HEK293 (cell line): Measurements from ENCODE around the gene UBL5.
A peak's percentile ranks its signal among the peaks of the same experiment; 100 is the strongest.

ENCODE experiments used
- KLF10 ChIP-seq: fragments of 450-650 bp; IDR thresholded peaks from 2 replicates; pipeline ENCODE4 v1.5.1; 2018; ENCODE audit warnings: missing biosample characterization, mild to moderate bottlenecking, missing genetic modification characterization
- SCRT2 ChIP-seq: fragments of 450-650 bp; formaldehyde crosslinking; IDR thresholded peaks from 2 replicates; pipeline ENCODE4 v1.5.1; 2016; ENCODE audit warnings: missing biosample characterization, missing genetic modification characterization
- ZBTB21 ChIP-seq: fragments of 450-650 bp; formaldehyde crosslinking; IDR thresholded peaks from 2 replicates; pipeline ENCODE4 v1.5.1; 2017; ENCODE audit warnings: missing biosample characterization, missing genetic modification characterization
- ZNF175 ChIP-seq: fragments of 450-650 bp; formaldehyde crosslinking; IDR thresholded peaks from 2 replicates; pipeline ENCODE4 v1.5.1; 2016; ENCODE audit warnings: missing biosample characterization, missing genetic modification characterization
- ZNF335 ChIP-seq: fragments of 450-650 bp; formaldehyde crosslinking; conservative IDR thresholded peaks from 2 replicates; pipeline ENCODE4 v1.5.1; 2016; ENCODE audit warnings: missing biosample characterization, missing genetic modification characterization
- ZNF341 ChIP-seq: fragments of 450-650 bp; formaldehyde crosslinking; IDR thresholded peaks from 2 replicates; pipeline ENCODE4; 2016; ENCODE audit warnings: low read depth, missing biosample characterization, missing genetic modification characterization
- ZNF391 ChIP-seq: fragments of 450-650 bp; formaldehyde crosslinking; IDR thresholded peaks from 2 replicates; pipeline ENCODE4 v1.5.1; 2016; ENCODE audit warnings: low read depth, missing biosample characterization, missing genetic modification characterization, borderline replicate concordance
- ZNF394 ChIP-seq: fragments of 450-650 bp; formaldehyde crosslinking; IDR thresholded peaks from 2 replicates; pipeline ENCODE4 v1.5.1; 2016; ENCODE audit warnings: missing biosample characterization, missing genetic modification characterization, mild to moderate bottlenecking, moderate library complexity, borderline replicate concordance
- ZNF548 ChIP-seq: fragments of 450-650 bp; formaldehyde crosslinking; IDR thresholded peaks from 2 replicates; pipeline ENCODE4 v1.5.1; 2016; ENCODE audit warnings: missing biosample characterization, missing genetic modification characterization
- ZNF549 ChIP-seq: fragments of 450-650 bp; IDR thresholded peaks from 2 replicates; pipeline ENCODE4 v1.5.1; 2018; ENCODE audit warnings: missing biosample characterization, missing genetic modification characterization, mild to moderate bottlenecking, inconsistent platforms, moderate library complexity
- ZNF555 ChIP-seq: fragments of 450-650 bp; formaldehyde crosslinking; conservative IDR thresholded peaks from 2 replicates; pipeline ENCODE4 v1.5.1; 2017; ENCODE audit warnings: missing biosample characterization, mild to moderate bottlenecking, missing genetic modification characterization, inconsistent platforms
- ZNF560 ChIP-seq: fragments of 450-650 bp; formaldehyde crosslinking; IDR thresholded peaks from 2 replicates; pipeline ENCODE4 v1.5.1; 2017; ENCODE audit warnings: missing biosample characterization, missing genetic modification characterization, borderline replicate concordance
- ZNF792 ChIP-seq: fragments of 450-650 bp; formaldehyde crosslinking; IDR thresholded peaks from 2 replicates; pipeline ENCODE4 v1.5.1; 2016; ENCODE audit warnings: missing biosample characterization, missing genetic modification characterization
- TF ChIP-seq, protein P1 (sequence below): fragments of 450-650 bp; formaldehyde crosslinking; IDR thresholded peaks from 2 replicates; pipeline ENCODE4 v1.5.1; 2017; ENCODE audit warnings: missing biosample characterization, missing genetic modification characterization
- TF ChIP-seq, protein P2 (sequence below): fragments of 450-650 bp; formaldehyde crosslinking; conservative IDR thresholded peaks from 2 replicates; pipeline ENCODE4 v1.5.1; 2016; ENCODE audit warnings: low read depth, missing biosample characterization, missing genetic modification characterization
- TF ChIP-seq, protein P3 (sequence below): fragments of 450-650 bp; formaldehyde crosslinking; IDR thresholded peaks from 2 replicates; pipeline ENCODE4 v1.5.1; 2016; ENCODE audit warnings: missing biosample characterization, missing genetic modification characterization
- TF ChIP-seq, protein P4 (sequence below): fragments of 450-650 bp; formaldehyde crosslinking; IDR thresholded peaks from 2 replicates; pipeline ENCODE4 v1.5.1; 2016; ENCODE audit warnings: missing biosample characterization, missing genetic modification characterization, borderline replicate concordance

UBL5 gene

DNA sequence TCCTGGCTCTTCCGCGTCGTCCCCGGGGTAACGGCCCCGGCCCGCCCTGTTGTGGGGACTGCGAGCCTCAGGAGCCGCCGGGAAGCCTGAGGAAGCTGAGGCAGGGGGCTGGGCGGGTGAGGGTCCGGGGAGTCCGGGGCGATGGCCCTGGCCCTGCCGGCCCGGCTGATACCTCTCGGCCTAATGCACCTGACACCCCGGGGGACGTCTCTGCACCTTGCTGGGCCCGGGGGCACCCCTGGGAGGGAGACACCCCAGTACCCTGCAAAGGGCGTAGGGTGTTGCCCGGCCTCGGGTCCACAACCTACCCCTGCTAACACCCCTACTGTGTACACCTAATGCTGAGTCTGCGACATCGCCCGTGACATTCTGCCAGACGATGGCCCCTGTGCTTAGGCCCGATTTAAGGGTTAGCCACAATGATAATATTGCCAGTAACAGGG is 7.8 kb downstream of the UBL5 start (continued):
- TF ChIP-seq, protein P1, sequence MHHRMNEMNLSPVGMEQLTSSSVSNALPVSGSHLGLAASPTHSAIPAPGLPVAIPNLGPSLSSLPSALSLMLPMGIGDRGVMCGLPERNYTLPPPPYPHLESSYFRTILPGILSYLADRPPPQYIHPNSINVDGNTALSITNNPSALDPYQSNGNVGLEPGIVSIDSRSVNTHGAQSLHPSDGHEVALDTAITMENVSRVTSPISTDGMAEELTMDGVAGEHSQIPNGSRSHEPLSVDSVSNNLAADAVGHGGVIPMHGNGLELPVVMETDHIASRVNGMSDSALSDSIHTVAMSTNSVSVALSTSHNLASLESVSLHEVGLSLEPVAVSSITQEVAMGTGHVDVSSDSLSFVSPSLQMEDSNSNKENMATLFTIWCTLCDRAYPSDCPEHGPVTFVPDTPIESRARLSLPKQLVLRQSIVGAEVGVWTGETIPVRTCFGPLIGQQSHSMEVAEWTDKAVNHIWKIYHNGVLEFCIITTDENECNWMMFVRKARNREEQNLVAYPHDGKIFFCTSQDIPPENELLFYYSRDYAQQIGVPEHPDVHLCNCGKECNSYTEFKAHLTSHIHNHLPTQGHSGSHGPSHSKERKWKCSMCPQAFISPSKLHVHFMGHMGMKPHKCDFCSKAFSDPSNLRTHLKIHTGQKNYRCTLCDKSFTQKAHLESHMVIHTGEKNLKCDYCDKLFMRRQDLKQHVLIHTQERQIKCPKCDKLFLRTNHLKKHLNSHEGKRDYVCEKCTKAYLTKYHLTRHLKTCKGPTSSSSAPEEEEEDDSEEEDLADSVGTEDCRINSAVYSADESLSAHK (tag by site-specific recombination), result no peak
- TF ChIP-seq, protein P2, sequence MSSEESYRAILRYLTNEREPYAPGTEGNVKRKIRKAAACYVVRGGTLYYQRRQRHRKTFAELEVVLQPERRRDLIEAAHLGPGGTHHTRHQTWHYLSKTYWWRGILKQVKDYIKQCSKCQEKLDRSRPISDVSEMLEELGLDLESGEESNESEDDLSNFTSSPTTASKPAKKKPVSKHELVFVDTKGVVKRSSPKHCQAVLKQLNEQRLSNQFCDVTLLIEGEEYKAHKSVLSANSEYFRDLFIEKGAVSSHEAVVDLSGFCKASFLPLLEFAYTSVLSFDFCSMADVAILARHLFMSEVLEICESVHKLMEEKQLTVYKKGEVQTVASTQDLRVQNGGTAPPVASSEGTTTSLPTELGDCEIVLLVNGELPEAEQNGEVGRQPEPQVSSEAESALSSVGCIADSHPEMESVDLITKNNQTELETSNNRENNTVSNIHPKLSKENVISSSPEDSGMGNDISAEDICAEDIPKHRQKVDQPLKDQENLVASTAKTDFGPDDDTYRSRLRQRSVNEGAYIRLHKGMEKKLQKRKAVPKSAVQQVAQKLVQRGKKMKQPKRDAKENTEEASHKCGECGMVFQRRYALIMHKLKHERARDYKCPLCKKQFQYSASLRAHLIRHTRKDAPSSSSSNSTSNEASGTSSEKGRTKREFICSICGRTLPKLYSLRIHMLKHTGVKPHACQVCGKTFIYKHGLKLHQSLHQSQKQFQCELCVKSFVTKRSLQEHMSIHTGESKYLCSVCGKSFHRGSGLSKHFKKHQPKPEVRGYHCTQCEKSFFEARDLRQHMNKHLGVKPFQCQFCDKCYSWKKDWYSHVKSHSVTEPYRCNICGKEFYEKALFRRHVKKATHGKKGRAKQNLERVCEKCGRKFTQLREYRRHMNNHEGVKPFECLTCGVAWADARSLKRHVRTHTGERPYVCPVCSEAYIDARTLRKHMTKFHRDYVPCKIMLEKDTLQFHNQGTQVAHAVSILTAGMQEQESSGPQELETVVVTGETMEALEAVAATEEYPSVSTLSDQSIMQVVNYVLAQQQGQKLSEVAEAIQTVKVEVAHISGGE (tag by site-specific recombination), result no peak
- no peak for TF ChIP-seq ZNF548 (tag by site-specific recombination)
- 0 out of 2 replicates have a peak, but pooled peaks have one; percentile 40 for TF ChIP-seq ZNF391
- TF ChIP-seq ZNF560, result no peak
- TF ChIP-seq SCRT2 (tag by site-specific recombination), result no peak
- TF ChIP-seq, protein P3, sequence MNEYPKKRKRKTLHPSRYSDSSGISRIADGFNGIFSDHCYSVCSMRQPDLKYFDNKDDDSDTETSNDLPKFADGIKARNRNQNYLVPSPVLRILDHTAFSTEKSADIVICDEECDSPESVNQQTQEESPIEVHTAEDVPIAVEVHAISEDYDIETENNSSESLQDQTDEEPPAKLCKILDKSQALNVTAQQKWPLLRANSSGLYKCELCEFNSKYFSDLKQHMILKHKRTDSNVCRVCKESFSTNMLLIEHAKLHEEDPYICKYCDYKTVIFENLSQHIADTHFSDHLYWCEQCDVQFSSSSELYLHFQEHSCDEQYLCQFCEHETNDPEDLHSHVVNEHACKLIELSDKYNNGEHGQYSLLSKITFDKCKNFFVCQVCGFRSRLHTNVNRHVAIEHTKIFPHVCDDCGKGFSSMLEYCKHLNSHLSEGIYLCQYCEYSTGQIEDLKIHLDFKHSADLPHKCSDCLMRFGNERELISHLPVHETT, result 0 out of 2 replicates have a peak, but pooled peaks have one; percentile 31
- TF ChIP-seq ZNF175 (tag by site-specific recombination), result no peak
- TF ChIP-seq KLF10 (tag by site-specific recombination), result no peak
- no peak for TF ChIP-seq ZBTB21 (tag by site-specific recombination)
- no peak for TF ChIP-seq ZNF792 (tag by site-specific recombination)
- TF ChIP-seq, protein P4, sequence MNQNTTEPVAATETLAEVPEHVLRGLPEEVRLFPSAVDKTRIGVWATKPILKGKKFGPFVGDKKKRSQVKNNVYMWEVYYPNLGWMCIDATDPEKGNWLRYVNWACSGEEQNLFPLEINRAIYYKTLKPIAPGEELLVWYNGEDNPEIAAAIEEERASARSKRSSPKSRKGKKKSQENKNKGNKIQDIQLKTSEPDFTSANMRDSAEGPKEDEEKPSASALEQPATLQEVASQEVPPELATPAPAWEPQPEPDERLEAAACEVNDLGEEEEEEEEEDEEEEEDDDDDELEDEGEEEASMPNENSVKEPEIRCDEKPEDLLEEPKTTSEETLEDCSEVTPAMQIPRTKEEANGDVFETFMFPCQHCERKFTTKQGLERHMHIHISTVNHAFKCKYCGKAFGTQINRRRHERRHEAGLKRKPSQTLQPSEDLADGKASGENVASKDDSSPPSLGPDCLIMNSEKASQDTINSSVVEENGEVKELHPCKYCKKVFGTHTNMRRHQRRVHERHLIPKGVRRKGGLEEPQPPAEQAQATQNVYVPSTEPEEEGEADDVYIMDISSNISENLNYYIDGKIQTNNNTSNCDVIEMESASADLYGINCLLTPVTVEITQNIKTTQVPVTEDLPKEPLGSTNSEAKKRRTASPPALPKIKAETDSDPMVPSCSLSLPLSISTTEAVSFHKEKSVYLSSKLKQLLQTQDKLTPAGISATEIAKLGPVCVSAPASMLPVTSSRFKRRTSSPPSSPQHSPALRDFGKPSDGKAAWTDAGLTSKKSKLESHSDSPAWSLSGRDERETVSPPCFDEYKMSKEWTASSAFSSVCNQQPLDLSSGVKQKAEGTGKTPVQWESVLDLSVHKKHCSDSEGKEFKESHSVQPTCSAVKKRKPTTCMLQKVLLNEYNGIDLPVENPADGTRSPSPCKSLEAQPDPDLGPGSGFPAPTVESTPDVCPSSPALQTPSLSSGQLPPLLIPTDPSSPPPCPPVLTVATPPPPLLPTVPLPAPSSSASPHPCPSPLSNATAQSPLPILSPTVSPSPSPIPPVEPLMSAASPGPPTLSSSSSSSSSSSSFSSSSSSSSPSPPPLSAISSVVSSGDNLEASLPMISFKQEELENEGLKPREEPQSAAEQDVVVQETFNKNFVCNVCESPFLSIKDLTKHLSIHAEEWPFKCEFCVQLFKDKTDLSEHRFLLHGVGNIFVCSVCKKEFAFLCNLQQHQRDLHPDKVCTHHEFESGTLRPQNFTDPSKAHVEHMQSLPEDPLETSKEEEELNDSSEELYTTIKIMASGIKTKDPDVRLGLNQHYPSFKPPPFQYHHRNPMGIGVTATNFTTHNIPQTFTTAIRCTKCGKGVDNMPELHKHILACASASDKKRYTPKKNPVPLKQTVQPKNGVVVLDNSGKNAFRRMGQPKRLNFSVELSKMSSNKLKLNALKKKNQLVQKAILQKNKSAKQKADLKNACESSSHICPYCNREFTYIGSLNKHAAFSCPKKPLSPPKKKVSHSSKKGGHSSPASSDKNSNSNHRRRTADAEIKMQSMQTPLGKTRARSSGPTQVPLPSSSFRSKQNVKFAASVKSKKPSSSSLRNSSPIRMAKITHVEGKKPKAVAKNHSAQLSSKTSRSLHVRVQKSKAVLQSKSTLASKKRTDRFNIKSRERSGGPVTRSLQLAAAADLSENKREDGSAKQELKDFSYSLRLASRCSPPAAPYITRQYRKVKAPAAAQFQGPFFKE (tag by site-specific recombination), result 0 out of 2 replicates have a peak, but pooled peaks have one; percentile 60
- TF ChIP-seq ZNF341 (tag by site-specific recombination), result no peak
- no peak for TF ChIP-seq ZNF555 (tag by site-specific recombination)
- no peak for TF ChIP-seq ZNF549 (tag by site-specific recombination)
- peak; percentile 42 for TF ChIP-seq ZNF335 (tag by site-specific recombination)
- peak; percentile 48; the same call in 1 of the 2 replicates for TF ChIP-seq ZNF394 (tag by site-specific recombination)
